ENCODE data around the gene DACH1. TPM values are rescaled to one million over a fixed set of nuclear protein-coding genes. Genes with fewer than 3 reads are reported as not detected.

The DACH1 gene
- total and polyA plus RNA-seq, 2 of the 8 experiments (the other 6 are each of a cell fraction or from before 2014, with no cell fraction given), result 0.12 to 0.67 TPM

GRCh38 chr13:71866335-71867130, 471 bp downstream of the DACH1 start:
- no peak overlapping the region for H3K56ac ChIP-seq (replicated peaks; ENCODE audit: insufficient read length, low read depth, low read length)
- no peak overlapping the region for H2BK5ac ChIP-seq (ENCODE audit: low read depth, low read length)
- no peak overlapping the region for H3K4ac ChIP-seq (replicated peaks; ENCODE audit: insufficient read length, low read depth, low read length)
- H2BK12ac ChIP-seq (ENCODE audit: low read depth, low read length), result no peak overlapping the region
- no peak overlapping the region for H4K91ac ChIP-seq (replicated peaks; ENCODE audit: insufficient read length, low read length)
- peak overlapping the region in 1 of 4 experiments; percentile 55; a peak in 1 of 7 replicates for H3K9ac ChIP-seq (replicated peaks in 1 of 4; ENCODE audit: extremely low read depth in 1 of 4, low read depth in 3 of 4, low read length in 3 of 4)
- ChIA-PET POLR2A (ENCODE audit: partially characterized antibody) (interaction anchor here (0.9 to 2.1 kb wide), 3 partner anchors 10 to 14 kb away, joined by 4 to 5 read pairs (median 5); no protein-coding TSS in a partner anchor), CTCF (ENCODE audit: partially characterized antibody) (interaction anchor here (0.6 to 1.4 kb wide), 5 partner anchors 17 to 518 kb away, joined by 3 to 4 read pairs (median 3); no protein-coding TSS in a partner anchor)
- H3K79me1 ChIP-seq (ENCODE audit: low read depth, low read length), result no peaks in the 10 kb centered on the region
- H3K18ac ChIP-seq (ENCODE audit: extremely low read depth, low read length), result no peak overlapping the region
- H4K20me1 ChIP-seq (replicated peaks in 1 of 2; ENCODE audit: control insufficient read depth in 1 of 2, insufficient read depth in 2 of 2, low read length in 2 of 2), result no peaks in the 10 kb centered on the region
- FAIRE-seq (no peak), DNase-seq (ENCODE audit: low read depth in 1 of 2, low spot score in 2 of 2) (peak in 1 of 2 experiments; percentile 65)
- H2AFZ ChIP-seq (ENCODE audit: low read length), result peak overlapping the region; percentile 85; the same call in 1 of the 2 replicates
- H3K4me3 ChIP-seq (ENCODE audit: extremely low read depth in 1 of 4, insufficient read depth in 2 of 4, low read depth in 3 of 4, low read length in 4 of 4), result peak overlapping the region; percentile 65 to 92 (median 74)
- no peak overlapping the region for H2AK5ac ChIP-seq (ENCODE audit: low read depth, low read length)
- H3K4me1 ChIP-seq (replicated peaks in 1 of 4; ENCODE audit: control insufficient read depth in 3 of 4, insufficient read depth in 4 of 4, low read length in 3 of 4), result peaks cover 2 to 5% (median 4%) of the 10 kb centered on the region in 4 experiments; a peak in 5 of 7 replicates
- H3K27me3 ChIP-seq (replicated peaks in 1 of 4; ENCODE audit: control insufficient read depth in 3 of 4, extremely low read depth in 1 of 4, insufficient read depth in 3 of 4, low read length in 3 of 4), result peaks cover 13 to 66% (median 47%) of the 10 kb centered on the region in 4 experiments
- H3K27ac ChIP-seq (ENCODE audit: low read depth, low read length), result no peak overlapping the region
- H3K14ac ChIP-seq (ENCODE audit: insufficient read length), result no peak overlapping the region
- H3K4me2 ChIP-seq (ENCODE audit: insufficient read depth in 1 of 2, low read depth in 2 of 2, low read length in 2 of 2), result peak overlapping the region; percentile 80 to 91
- H3K36me3 ChIP-seq (ENCODE audit: control insufficient read depth in 2 of 4, insufficient read depth in 4 of 4, low read length in 3 of 4), result no peaks in the 10 kb centered on the region
- no peaks in the 10 kb centered on the region for H3K79me2 ChIP-seq (ENCODE audit: control insufficient read depth in 1 of 2, insufficient read depth in 2 of 2, low read length in 2 of 2)
- H2BK20ac ChIP-seq (ENCODE audit: low read length), result no peak overlapping the region
- H2BK120ac ChIP-seq (replicated peaks; ENCODE audit: low read depth, low read length), result no peak overlapping the region
- WGBS, 2 experiments (ENCODE audit: extremely low coverage in 1 of 2, insufficient coverage in 1 of 2, insufficient read length in 1 of 2, insufficient replicate concordance in 2 of 2, low coverage in 1 of 2, low lambda C conversion rate in 2 of 2, missing lambda C conversion rate in 1 of 2), result 2% methylated on average over 15 of the region's 77 CpGs; no CpG with 5 or more reads in 1 of the 2 experiments
- peaks cover 30% of the 10 kb centered on the region; the same call in 1 of the 2 replicates for H3K23me2 ChIP-seq (ENCODE audit: low read depth, low read length)
- no peak overlapping the region for H2BK15ac ChIP-seq (ENCODE audit: low read length)
- H4K5ac ChIP-seq (ENCODE audit: insufficient read length, low read depth, low read length), result no peak overlapping the region
- H3K23ac ChIP-seq (ENCODE audit: insufficient read length), result no peak overlapping the region
- no peak overlapping the region for H4K8ac ChIP-seq (ENCODE audit: extremely low read depth, insufficient read depth, low read length)
- H3K9me3 ChIP-seq (ENCODE audit: insufficient read depth in 2 of 2, low read depth in 1 of 2, low read length in 1 of 2), result no peaks in the 10 kb centered on the region
- TF ChIP-seq ZNF274 (IDR thresholded peaks at IDR 0.05; ENCODE audit: borderline replicate concordance, extremely low read depth, low read length), result no peak
- peak; percentile 29 for TF ChIP-seq EZH2 (IDR thresholded peaks at IDR 0.05; ENCODE audit: low read depth, low read length, severe bottlenecking)
- TF ChIP-seq RBBP5 (IDR thresholded peaks at IDR 0.05; ENCODE audit: borderline replicate concordance, low read depth, low read length), result no peak
- no peak for TF ChIP-seq HDAC2 (IDR thresholded peaks at IDR 0.05; ENCODE audit: borderline replicate concordance in 1 of 2, low read depth in 2 of 2, low read length in 2 of 2)
- TF ChIP-seq NANOG (IDR thresholded peaks at IDR 0.05; ENCODE audit: insufficient read depth, low read depth, low read length, poor library complexity, severe bottlenecking), result no peak
- no peak for TF ChIP-seq GABPA (IDR thresholded peaks at IDR 0.05; ENCODE audit: borderline replicate concordance, insufficient read depth, low read length)
- peak; percentile 32 for TF ChIP-seq KDM4A (IDR thresholded peaks at IDR 0.05; ENCODE audit: low read depth, low read length, severe bottlenecking)
- TF ChIP-seq SAP30 (IDR thresholded peaks at IDR 0.05; ENCODE audit: insufficient read depth, insufficient replicate concordance, low read length), result no peak
- TF ChIP-seq NRF1 (IDR thresholded peaks at IDR 0.05; ENCODE audit: low read depth, low read length), result no peak
- TF ChIP-seq JUND (IDR thresholded peaks at IDR 0.05; ENCODE audit: low read length), result no peak

All from H1 (cell line).